Measurements from ENCODE around the gene KIAA1217.

Gene KIAA1217

DNA sequence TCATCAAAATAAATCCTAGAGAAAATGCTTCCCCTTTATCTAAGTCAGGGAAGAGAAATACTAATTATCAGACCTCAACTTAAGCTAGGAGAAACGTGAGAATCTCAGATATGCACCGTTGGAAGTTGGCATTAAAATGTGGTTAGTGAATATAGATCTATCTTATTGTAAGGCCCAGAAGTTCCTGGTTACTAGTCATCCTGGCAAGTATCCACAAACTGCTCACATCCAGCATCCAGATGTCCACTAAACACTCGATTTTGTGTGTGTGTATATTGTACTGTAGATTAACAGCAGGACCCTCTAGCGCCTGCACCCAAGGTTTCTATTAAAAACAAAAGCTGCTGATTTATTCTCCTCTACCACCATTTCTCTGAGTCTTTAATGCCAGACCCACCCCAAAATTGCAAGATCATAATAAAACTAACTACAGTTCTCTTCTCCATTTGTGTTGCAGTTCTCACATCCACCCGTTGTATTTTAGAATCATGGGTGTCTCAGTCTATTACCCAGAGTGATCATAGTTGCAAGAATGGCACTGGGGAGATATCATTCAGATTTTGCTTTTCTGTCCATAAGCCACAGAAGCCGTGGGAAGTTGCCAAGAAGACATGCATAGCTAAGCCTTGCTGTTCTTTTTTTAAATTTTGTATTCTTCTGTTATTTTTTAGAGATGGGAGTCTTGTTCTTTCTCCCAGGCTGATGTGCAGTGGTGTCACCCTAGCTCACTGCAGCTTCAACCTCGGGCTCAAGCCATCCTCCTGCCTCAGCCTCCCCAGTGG, 165.4 kb downstream of the KIAA1217 start:
- Mint-ChIP-seq H3K27me3 (peaks cover 2% of the 10 kb centered on the region), H3K9me3 (peaks cover 7% of the 10 kb centered on the region), H3K36me3 (no peaks in the 10 kb centered on the region), H3K4me1 (no peaks in the 10 kb centered on the region), H3K27ac (no peak overlapping the region), H3K4me3 (no peak overlapping the region)

GRCh38 chr10:24375510-24375909, 166.6 kb downstream of the KIAA1217 start:
- H3K27ac Mint-ChIP-seq, result no peak overlapping the region
- no peaks in the 10 kb centered on the region for H3K4me1 Mint-ChIP-seq
- peaks cover 2% of the 10 kb centered on the region for H3K27me3 Mint-ChIP-seq
- peaks cover 7% of the 10 kb centered on the region for H3K9me3 Mint-ChIP-seq
- no peaks in the 10 kb centered on the region for H3K36me3 Mint-ChIP-seq
- no peak overlapping the region for H3K4me3 Mint-ChIP-seq

DNA sequence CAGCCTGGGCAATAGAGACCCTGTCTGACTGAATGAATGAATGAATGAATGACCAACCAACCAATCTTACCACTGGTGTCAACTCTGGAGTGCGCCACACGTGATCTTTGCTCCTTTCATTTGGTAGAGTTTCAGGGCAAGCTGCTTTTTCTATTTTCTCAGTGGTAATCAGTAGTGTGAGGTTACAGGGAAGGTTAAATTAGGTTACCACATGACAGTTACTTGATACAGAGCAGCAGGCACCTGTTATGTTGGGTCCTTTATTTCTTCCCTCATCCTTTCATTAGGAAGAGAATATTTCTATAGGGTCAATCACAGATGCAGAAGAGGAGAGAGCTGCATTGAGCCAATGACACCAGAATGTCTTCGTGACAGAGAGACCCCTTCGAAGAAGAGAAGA, 167.8 kb downstream of the KIAA1217 start:
- Mint-ChIP-seq H3K36me3 (no peaks in the 10 kb centered on the region), H3K4me3 (no peak overlapping the region), H3K4me1 (no peaks in the 10 kb centered on the region), H3K27ac (no peak overlapping the region), H3K27me3 (peaks cover 1% of the 10 kb centered on the region), H3K9me3 (peaks cover 7% of the 10 kb centered on the region)

DNA sequence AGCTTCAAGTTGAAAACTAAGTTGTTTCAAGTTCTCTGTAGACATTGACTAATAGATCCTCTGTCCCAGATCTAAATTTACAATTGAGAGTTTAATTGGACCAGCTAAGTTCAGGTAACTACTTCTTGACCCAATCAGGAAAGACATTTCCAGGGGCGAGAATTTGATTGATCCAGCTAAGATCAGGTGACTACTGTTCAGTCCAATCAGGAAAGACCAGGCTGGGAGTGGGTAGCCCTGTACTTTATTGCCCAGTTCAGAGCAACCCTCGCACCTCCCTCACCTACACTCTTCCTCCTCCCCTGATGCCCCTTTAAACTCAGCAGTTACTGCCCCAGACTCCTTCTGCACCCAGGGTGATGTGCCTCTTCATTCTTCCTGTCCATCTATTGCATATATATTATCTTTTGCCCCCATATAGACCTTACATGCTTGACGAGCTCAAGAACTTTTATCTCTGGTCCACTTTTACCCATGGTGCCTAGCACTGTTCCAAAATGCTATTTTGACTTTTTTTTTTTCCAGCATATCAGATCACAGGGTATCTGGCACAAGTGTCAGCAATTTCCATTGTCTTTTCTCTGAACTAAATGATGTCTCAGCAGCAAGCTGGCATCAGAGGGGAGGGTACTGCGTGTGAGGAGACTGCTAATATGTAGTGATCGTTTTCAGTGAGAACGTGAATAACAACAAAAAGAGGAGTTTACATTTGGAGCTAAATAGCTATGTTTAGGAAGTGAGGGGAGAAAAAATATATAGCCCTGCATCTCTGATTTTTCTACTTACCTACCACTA, 169.4 kb downstream of the KIAA1217 start:
- Mint-ChIP-seq H3K9me3 (peaks cover 1% of the 10 kb centered on the region), H3K4me3 (no peak overlapping the region), H3K36me3 (no peaks in the 10 kb centered on the region), H3K27ac (no peak overlapping the region), H3K4me1 (no peaks in the 10 kb centered on the region), H3K27me3 (peaks cover 6% of the 10 kb centered on the region)

GRCh38 chr10:24381235-24382010, 172.5 kb downstream of the KIAA1217 start:
- Mint-ChIP-seq H3K36me3 (no peaks in the 10 kb centered on the region), H3K27me3 (peaks cover 10% of the 10 kb centered on the region), H3K4me3 (no peak overlapping the region), H3K27ac (no peak overlapping the region), H3K4me1 (no peaks in the 10 kb centered on the region), H3K9me3 (no peaks in the 10 kb centered on the region)

GRCh38 chr10:24382045-24382444, 173.1 kb downstream of the KIAA1217 start:
- no peak overlapping the region for H3K27ac Mint-ChIP-seq
- no peaks in the 10 kb centered on the region for H3K4me1 Mint-ChIP-seq
- H3K9me3 Mint-ChIP-seq, result no peaks in the 10 kb centered on the region
- no peak overlapping the region for H3K4me3 Mint-ChIP-seq
- peaks cover 10% of the 10 kb centered on the region for H3K27me3 Mint-ChIP-seq
- H3K36me3 Mint-ChIP-seq, result no peaks in the 10 kb centered on the region

GRCh38 chr10:24382596-24382978, 173.6 kb downstream of the KIAA1217 start:
- Mint-ChIP-seq H3K4me1 (no peaks in the 10 kb centered on the region), H3K36me3 (no peaks in the 10 kb centered on the region), H3K27ac (no peak overlapping the region), H3K4me3 (no peak overlapping the region), H3K27me3 (peaks cover 10% of the 10 kb centered on the region), H3K9me3 (no peaks in the 10 kb centered on the region)

DNA sequence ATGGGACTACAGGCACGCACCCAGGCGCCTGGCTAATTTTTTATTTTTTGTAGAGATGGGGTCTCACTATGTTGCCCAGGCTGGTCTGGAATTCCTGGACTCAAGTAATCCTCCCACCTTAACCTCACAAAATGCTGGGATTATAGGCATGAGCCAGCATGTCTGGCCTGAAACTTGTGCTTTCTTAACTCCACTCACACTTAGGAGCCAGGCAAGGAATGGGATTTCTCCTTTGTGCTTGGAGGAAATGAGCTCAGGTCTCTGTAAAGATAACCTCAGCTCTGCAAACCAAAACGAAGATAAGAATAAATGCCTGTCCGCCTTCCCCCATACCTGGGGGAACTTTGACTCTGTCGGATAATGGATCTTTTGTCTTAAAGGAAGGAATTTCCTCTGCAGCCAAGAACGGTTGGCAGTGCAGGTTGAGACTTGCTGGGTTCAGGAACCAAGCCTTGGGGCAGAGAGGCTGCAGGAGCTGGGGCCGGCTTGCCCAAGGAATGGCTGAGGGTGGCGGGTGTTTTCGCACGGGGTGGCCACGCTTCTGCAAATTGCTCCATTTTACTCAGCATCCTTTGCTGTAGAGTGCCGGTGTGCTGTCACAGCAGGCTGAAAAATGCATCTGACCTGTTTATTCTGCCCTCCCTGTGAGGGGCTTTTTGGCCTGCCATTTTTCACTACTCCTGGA, 174.2 kb downstream of the KIAA1217 start:
- peaks cover 10% of the 10 kb centered on the region for H3K27me3 Mint-ChIP-seq
- H3K27ac Mint-ChIP-seq, result no peak overlapping the region
- H3K36me3 Mint-ChIP-seq, result no peaks in the 10 kb centered on the region
- no peaks in the 10 kb centered on the region for H3K4me1 Mint-ChIP-seq
- H3K4me3 Mint-ChIP-seq, result no peak overlapping the region
- no peaks in the 10 kb centered on the region for H3K9me3 Mint-ChIP-seq

GRCh38 chr10:24383681-24384106, 174.8 kb downstream of the KIAA1217 start:
- Mint-ChIP-seq H3K4me1 (no peaks in the 10 kb centered on the region), H3K36me3 (no peaks in the 10 kb centered on the region), H3K27ac (no peak overlapping the region), H3K27me3 (peaks cover 10% of the 10 kb centered on the region), H3K9me3 (no peaks in the 10 kb centered on the region), H3K4me3 (no peak overlapping the region)

GRCh38 chr10:24384954-24385353, 176.0 kb downstream of the KIAA1217 start:
- Mint-ChIP-seq H3K36me3 (no peaks in the 10 kb centered on the region), H3K27ac (no peak overlapping the region), H3K9me3 (no peaks in the 10 kb centered on the region), H3K4me1 (no peaks in the 10 kb centered on the region), H3K27me3 (peaks cover 10% of the 10 kb centered on the region), H3K4me3 (no peak overlapping the region)

- H3K9me3 Mint-ChIP-seq, result no peaks in the 10 kb centered on the region
- H3K36me3 Mint-ChIP-seq, result no peaks in the 10 kb centered on the region
- no peak overlapping the region for H3K27ac Mint-ChIP-seq
- peaks cover 10% of the 10 kb centered on the region for H3K27me3 Mint-ChIP-seq
- H3K4me3 Mint-ChIP-seq, result no peak overlapping the region
- no peaks in the 10 kb centered on the region for H3K4me1 Mint-ChIP-seq
These were observed 176.8 kb downstream of the KIAA1217 start for GRCh38 chr10:24385776-24386175.

- H3K27me3 Mint-ChIP-seq, result peaks cover 3% of the 10 kb centered on the region
- no peaks in the 10 kb centered on the region for H3K4me1 Mint-ChIP-seq
- no peaks in the 10 kb centered on the region for H3K36me3 Mint-ChIP-seq
- no peaks in the 10 kb centered on the region for H3K9me3 Mint-ChIP-seq
- H3K27ac Mint-ChIP-seq, result no peak overlapping the region
- H3K4me3 Mint-ChIP-seq, result no peak overlapping the region
These were observed 181.3 kb downstream of the KIAA1217 start for GRCh38 chr10:24390146-24390700.

DNA sequence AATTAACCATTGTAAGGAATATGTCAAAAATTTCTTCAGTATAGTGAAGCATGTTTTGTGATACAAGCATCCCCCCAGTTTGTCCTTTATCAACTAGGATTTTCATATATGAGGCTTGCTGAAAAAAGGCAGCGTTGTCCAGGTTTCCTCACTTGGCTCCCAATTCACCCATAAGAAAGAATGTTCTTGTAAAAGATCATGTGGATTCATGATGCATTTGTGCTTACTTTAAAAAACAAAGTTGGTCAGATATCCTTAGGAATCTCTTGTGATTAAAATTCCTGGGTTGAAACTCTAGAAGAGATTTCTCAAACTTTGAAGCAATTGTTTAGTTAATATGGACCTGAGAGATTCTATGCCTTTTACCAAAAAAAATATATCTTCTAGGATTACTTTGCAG, 181.8 kb downstream of the KIAA1217 start:
- Mint-ChIP-seq H3K27me3 (no peaks in the 10 kb centered on the region), H3K27ac (no peak overlapping the region), H3K9me3 (no peaks in the 10 kb centered on the region), H3K4me1 (no peaks in the 10 kb centered on the region), H3K36me3 (no peaks in the 10 kb centered on the region), H3K4me3 (no peak overlapping the region)

- H3K9me3 Mint-ChIP-seq, result no peaks in the 10 kb centered on the region
- H3K27ac Mint-ChIP-seq, result no peak overlapping the region
- H3K27me3 Mint-ChIP-seq, result peaks cover 2% of the 10 kb centered on the region
- H3K36me3 Mint-ChIP-seq, result no peaks in the 10 kb centered on the region
- H3K4me3 Mint-ChIP-seq, result no peak overlapping the region
- H3K4me1 Mint-ChIP-seq, result no peaks in the 10 kb centered on the region
These were observed 184.3 kb downstream of the KIAA1217 start for GRCh38 chr10:24393201-24393600.

All from activated naive CD4-positive, alpha-beta T cell treated with anti-CD3 and anti-CD28 coated beads, Interleukin-2, amount 50 U/mL, for 24 hours (primary cell).